Hematopoietic multipotent progenitor cell (in vitro differentiated cells): ENCODE measurements around the gene BSPRY. TPM values are rescaled to one million over a fixed set of nuclear protein-coding genes. Genes with fewer than 3 reads are reported as not detected.
"Not testable (repeated sequence)": the region's sequence is repeated elsewhere in the genome, so short reads cannot be mapped to it uniquely, and the experiment has no call there.

Experiments used
- DNase-seq, 3 donors: peaks; one replicate each; pipeline ENCODE4 v3.0.0-alpha.2; 2011 to 2015; ENCODE audit warnings: low read depth in 2 of 3, low spot score in 2 of 3
- total RNA-seq: library from RNA; depleted of rRNA; stranded (reverse); fragments of >200 nt; gene quantifications from one replicate; pipeline ENCODE4 v1.2.3, GENCODE V29; 2012

BSPRY gene
- total RNA-seq, 1 donor: 55.7 TPM

DNA sequence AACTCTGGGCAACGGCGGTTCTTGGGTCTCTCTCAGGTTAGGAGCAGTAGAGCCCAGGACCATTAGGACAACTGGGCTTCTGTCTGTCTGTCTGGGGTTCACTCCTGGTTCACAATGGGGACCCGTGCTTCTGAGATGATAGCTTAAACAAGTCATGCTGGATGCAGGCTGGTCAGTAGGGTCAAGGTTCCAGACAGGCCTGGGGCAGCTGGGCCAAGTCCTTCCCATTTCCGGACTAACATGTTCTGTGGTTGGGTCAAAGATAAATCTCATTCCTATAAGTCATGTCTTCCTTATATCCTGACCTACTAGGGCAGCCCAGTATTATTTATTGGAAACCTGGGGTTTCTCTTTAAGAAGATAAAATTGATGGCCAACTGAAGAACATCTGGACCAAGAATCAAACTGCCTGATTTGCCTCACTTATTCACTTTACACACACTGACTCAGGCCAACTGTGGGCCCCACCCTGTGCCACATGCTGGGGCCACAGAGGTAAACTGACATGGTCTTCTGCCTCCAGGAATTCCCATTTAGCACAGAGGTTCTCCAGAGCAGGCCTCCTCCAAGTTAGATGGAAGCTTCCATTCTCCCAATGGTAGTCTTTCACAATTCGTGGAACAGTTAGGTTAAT, 19.1 kb downstream of the BSPRY start:
- no peak for DNase-seq

DNA sequence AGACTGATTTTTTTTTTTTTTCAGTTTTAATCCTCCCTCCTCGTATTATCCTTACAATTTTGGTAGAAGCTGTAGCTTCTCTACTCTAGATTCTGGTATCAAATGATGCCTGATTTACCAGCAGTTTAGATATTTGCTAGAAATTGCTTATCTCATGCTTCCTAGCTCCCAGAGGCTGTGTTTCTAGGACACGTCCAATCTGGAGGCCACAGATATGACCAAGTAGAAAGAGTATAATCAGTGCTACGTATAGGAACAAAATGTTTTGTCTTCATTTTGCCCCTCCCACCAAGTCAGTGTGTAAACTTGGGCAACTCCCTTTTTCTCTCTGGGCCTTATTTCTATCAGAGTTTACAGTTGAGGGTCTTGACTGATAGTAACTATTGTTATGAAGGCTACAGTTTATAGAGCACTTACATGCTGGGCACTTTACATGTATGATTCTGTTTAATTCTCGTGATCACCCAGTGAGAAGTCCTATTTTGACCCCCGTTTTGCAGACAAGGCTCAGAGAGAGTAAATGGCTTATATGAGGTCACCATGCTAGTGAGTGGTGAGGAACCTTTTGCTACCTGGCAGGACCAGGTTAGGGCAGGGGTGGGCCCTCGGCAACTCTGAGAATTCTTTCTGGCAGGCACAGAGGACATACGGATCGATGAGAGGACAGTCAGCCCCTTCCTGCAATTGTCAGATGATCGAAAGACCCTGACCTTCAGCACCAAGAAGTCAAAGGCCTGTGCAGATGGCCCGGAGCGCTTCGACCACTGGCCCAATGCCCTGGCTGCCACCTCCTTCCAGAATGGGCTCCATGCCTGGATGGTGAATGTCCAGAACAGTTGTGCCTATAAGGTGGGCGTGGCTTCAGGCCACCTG, 19.9 kb downstream of the BSPRY start:
- DNase-seq: peak in 2 of 3 donors; percentile 22 to 32

DNA sequence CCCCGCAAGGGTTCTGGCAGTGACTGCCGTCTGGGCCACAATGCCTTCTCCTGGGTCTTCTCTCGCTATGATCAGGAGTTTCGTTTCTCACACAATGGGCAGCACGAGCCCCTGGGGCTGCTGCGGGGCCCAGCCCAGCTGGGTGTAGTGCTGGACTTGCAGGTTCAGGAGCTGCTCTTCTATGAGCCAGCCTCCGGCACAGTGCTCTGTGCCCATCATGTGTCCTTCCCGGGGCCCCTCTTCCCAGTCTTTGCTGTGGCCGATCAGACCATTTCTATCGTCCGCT, 20.5 kb downstream of the BSPRY start:
- DNase-seq: no peak

DNA sequence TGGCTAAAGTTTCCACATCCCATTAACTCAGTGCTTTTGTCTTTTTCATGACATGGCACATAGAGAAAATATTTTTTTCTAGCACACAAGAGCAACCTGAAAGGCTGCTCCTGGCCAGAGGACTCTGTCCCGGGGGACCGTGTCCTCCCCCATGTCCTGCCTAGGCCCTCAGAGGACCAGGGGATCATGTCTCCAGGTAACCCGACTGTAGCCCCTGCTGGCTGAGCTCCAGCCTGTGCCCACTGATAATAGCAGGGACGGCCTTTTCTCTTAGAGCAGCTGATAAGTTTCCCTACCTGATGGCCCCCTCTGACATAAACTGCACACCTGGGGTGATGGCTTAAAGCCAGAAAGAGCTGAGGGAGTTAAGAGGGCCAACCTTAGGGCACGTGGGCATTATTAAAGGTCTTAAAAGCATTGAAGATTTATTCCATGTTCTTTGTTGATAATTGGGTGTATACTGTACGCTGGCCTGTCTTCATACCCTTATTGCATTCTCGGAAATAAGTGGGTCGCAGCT, 21.5 kb downstream of the BSPRY start:
- no peak for DNase-seq

DNA sequence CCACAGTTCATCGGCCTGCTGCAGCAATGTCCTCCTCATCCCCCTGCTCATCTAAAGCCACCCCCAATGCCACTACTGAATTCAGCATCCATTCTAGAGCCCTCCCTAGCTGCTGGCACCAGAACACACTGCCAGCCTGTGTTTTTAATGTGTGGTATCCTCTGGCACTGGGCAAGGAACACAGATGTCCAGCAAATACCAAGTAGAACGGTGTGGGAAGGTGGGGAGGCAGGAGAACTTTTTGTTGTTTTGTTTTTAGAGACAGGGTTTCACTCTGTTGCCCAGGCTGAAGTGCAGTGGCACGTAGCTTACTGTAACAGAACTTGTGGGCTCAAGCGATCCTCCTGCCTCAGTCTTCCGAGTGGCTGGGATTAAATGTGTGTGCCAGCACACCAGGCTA, 22.7 kb downstream of the BSPRY start:
- no peak for DNase-seq

DNA sequence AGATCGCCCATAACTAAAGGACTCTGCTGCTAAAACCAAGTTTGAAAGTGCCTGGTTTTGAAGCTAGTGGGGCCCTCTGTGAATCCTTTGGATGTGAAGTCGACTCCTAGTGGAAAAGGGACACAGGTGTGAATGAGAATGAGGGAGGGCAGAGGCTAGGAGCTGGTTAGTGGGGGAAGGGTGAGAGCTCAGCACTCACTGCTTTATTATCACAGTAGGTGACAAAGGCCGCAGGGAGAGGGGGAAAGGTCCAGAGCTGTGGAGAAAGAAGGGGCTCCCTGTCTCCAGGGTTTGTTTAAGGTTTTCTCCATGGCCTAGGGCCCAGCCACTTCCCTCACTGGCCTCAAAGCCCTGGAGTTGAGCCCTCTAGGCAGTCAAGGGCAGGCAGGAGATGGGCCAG, 23.9 kb downstream of the BSPRY start:
- DNase-seq: no peak

DNA sequence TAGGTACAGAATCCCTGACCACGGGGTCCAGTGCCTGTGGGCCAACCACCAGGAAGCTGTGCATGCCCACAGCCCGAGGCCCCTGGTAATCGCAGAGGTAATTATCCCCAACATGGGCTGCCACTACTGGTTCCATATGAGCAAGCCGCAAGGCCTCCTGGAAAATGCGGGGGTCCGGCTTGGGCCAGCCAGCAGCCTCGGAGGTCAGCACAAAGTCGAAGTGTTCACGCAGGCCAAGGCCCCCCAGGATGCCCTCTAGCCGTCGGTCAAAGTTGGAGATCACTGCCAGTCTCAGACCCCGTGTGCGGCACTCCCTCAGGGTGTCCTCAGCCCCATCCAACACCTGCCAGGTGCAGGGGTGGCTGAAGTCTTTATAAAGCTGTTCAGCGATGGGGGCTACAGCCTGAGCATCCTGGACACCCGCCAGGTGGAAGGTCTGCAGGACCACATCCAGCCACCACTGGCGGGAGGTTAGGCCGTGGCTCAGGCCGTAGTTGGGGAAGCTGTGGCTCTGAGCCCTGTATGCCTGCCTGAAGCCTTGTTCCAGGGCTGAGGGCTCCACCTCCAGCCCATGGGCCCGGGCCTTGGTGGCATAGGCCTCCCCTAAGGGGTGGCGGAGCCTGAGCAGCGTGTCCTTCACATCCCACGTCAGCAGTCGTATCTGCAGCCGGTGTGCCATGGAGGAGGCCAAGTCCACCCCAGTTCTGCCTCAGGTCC, 24.5 kb downstream of the BSPRY start:
- DNase-seq: no peak

DNA sequence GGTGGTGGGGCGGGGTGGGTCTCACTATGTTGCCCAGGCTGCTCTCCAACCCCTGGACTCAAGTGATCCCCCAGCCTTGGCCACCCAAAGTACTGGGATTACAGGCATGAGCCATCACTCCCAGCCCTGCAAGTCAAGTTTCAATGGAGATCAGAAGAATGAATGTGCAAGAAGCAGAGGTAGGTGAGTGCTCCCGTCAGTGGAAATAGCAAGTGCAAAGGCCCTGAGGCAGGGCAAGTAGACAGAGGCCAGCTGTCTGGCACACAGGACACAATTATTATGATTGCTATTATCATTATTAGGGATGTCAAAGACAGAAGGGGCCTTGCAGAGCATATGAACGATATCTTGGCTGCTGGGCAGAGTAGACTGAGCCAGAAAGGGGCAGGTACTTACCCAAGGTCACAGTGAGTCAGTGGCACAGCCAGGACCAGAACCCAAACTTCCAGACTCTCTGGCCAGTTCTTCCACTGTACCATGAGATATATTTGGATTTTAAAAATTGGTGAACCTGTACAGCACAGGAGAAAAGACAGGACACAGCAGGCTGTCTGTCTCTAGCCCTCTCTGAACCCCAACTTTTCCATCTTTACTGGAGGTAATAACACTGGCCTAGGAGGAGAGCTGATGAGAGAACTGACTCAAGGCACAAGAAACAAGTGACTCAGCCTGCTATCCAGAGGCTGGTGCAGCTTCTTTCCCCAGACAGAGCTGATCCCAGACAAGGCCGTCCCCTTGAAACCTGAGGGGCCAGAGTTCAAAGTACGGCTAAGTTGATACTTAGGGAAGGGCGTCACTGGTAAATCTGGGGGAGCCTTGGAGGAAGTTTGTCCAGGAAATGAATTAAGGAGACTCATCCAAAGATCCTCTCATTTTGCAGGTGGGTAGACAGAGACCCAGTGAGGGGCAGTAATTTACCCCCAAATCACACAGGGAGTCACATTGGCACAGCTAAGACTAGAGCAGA, 26.0 kb downstream of the BSPRY start:
- no peak for DNase-seq

DNA sequence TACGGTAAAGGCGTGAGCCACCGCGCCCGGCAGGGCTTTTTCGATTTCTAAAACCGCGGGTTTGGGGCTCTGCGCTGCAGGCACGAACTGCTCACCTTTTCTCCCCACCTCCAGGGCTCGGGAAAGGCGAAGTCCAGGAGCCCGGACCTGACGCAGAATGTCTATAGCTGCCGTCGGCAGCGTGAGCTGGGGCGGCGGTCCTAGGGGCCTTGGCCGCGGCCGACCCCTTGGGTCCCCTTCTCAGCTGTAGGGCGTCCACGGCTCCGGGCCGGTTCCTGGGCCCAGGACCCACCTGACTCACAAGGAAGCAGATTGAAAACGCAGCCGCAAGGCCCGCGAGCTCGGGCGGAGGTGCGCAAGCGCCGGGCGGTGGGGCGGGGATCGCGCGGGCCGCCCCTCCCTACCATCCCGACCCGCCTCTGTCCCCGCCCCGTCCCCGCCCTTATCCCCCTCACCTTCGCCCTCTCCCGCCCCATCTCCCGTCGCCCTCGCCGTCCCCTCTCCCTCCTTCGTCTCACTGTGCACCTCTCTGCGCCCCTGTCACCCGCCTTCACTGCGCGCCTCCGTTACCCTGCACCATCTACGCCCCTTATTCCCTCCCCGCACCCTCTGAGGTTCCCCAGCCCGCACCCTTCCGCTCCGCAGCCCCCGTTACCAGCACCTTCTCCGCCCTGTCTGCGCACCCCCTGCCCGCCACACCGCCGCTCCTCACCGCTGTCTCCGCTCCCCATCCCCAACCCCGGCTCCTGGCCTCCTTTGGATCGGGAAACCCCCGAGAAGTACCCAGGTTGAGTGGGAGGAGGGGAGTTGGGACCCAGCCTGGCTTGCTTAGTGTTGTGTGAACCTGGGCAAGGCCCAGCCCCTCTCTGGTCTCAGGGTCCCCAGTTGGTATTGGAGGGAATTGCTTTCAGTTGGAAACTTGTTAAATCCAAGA, 27.6 kb downstream of the BSPRY start, which contains the start of gene HDHD3:
Gene HDHD3, minus strand, starts transcription at position 353 of the 934 bp plus-strand sequence. CDS start 2,632 bp downstream, outside the sequence.
- peak; percentile 63 to 89 (median 86) for DNase-seq

DNA sequence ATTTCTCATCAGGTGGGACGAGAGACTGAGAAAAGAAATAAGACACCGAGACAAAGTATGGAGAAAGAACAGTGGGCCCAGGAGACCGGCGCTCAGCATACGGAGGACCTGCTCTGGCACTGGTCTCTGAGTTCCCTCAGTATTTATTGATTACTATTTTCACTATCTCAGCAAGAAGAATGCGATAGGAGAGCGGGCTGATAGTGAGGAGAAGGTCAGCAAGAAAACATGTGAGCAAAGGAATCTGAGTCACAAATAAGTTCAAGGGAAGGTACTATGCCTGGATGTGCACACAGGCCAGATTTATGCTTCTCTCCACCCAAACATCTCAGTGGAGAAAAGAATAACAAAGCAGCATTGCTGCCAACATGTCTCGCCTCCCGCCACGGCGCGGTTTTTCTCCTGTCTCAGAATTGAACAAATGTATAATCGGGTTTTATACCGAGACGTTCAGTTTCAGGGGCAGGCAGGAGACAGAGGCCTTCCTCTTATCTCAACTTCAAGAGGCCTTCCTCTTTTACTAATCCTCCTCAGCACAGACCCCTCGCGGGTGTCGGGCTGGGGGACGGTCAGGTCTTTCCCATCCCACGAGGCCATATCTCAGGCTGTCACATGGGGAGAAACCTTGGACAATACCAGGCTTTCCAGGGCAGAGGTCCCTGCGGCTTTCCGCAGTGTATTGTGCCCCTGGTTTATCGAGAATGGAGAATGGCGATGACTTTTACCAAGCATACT, 29.9 kb downstream of the BSPRY start:
- DNase-seq: peak in 2 of 3 donors; percentile 17 to 33

DNA sequence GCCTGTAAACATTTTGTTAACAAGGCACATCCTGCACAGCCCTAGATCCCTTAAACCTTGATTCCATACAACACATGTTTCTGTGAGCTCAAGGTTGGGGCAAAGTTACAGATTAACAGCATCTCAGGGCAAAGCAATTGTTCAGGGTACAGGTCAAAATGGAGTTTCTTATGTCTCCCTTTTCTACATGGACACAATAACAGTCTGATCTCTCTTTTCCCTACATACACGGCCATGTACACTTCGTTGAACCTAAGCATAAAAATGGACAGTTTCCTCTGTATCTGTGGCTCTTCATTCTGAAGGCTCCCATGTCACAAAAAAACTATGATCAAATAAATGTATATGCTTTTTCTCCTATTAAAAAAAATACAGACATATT, 30.5 kb downstream of the BSPRY start:
- not testable (repeated sequence) for DNase-seq

DNA sequence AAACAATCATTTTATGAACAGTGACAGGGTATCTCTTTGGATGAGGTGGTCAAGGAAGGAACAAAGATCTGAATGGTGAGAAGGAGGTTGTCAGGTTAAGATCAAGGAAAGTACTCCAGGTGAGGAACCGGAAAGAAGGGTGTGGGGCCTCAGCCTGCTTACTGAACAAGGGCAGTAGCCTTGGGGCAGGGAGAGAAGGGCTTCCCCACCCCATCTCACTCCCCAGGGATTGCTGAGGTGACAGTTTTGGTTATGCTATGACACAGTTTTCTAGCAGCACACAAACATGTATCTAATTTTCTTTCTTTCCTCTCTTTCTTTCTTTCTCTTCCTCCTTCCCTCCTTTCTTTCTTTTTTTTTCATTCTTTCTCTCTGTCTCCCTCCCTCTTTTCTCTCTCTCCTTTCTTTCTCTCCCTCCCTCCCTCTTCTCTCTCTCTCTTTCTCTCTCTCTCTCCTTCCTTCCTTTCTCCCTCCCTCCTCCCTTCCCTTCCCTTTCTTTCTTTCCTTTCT, 31.6 kb downstream of the BSPRY start:
- no peak for DNase-seq

DNA sequence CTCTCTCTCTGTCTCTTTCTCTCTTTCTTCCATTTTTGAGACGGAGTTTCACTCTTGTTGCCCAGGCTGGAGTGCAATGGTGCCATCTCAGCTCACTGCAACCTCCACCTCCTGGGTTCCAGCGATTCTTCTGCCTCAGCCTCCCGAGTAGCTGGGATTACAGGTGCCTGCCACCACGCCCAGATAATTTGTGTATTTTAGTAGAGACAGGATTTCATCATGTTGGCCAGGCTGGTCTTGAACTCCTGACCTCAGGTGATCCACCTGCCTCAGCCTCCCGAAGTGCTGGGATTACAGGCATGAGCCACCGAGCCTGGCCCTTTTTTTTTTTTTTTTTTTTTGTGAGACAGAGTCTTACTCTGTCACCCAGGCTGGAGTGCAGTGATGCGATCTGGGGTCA, 32.1 kb downstream of the BSPRY start:
- DNase-seq: not testable (repeated sequence)

DNA sequence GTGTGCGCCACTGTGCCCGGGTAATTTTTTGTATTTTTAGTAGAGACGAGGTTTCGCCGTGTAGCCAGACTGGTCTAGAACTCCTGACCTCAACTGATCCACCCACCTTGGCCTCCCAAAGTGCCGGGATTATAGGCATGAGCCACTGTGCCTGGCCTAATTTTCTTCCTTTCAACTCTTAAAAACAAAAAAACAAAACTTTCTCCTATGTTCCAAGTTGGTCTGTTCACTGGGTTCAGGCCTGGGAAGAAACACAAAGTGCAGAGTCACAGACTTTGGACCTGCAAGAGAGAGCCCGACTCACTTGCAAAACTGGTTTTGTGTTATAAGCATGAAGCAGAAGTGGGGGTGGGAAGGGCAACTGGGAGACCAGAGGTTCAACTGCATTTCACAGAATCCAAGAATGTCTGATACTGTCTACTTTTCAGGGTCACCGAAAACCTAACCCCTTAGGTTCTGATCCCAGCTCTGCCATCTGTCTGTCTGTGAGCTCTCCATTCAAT, 32.6 kb downstream of the BSPRY start:
- DNase-seq: no peak

DNA sequence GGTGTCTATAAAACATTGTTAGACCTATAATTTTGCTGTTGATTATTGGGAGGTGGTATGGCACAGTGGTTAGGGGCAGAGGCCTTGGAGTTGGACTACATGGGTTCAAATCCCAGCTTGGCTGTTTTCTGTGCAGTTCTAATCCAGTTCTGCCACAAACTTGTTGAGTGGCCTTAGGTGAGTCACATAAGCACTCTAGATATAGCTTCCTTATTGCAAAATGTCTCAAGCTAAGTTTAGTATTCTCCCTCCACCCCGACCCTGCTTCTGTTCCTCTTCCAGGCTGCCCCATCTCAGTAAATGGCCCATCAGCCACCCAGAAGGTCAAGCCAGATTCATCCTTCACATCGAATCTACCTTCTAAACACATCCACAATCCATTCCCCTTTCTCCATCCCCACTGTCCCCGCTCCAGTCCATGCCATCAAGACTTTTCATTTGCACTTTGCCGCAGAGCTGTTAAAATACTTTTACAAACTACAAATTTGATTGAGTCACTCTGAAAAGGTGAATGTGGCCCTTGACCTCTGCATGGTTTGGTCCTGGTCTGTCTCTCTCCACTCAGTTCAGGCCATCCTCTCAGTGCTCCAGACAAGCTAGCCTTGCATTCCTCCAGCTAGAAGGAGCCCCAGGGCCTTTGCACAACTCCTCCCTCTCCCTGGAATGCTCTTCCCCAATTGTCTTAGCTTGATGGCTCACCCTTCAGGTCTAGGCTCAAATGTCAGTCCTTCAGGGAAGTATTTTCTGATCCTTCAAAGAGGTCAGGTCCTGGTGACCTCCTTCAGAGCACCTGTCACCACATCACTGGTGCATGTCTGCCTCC, 37.4 kb downstream of the BSPRY start:
- DNase-seq: no peak

DNA sequence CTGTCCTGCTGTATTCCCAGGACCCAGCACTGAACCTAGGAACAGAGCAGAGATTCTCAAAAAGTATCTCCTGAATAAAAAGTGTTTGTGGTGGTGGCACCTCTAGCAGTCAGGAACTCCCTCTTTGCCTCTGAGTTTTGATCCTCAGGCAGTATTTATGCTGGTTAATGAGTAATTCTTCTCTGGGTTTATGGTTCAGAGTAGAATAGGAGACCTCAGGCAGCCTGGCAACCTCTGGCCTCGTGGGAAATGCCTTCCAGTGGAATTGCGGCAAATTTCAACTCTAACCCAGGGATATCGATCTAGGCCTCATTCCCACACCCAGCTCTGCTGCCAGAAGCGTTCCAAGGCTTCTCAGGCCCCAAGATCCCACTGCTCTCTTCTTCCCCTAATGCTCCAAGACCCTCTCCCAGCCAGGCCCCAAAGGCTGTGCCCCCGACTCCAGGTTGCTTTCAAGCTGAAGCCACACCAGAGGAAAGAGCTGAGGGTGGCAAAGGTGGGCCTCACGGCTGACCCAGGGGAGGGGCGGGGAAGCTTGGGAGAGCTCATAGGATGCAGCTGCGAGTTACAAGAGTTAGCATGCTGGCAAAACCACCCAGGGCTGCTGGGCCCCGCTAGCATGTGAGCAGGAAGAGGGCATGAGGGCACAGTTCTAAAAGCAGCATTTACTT, 38.4 kb downstream of the BSPRY start:
- no peak for DNase-seq

DNA sequence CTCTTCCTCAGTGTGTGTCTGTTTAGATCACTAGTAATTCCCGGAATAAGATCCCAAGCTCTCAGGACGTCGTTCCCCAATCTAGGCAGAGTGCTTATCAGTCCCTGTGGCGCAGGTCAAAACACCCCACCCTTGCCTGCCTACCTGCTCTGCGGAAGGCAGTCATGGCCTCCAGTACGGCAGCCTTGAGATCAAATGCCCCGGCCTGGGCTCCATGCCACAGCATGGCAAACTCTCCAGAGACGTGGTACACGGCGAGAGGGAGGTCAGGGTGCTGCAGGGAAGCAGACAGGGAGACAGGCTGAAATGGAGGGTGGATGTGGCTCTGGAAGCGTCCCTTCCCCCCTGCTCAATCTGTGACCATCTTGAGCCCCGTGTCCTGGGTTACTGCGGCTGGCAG, 39.5 kb downstream of the BSPRY start:
- DNase-seq: no peak
